IMR-90 (cell line): ENCODE results near the gene ELFN2. TPM values are rescaled to one million over a fixed set of nuclear protein-coding genes. Genes with fewer than 3 reads are reported as not detected.

Source experiments
- ATAC-seq: fragments of 200-7000 bp; cut with Tn5 transposase; 2 replicates; pipeline ENCODE4 v1.9.1; 2020; ENCODE audit warnings: low read depth, mild to moderate bottlenecking, moderate library complexity
- BruUV-seq: library from RNA; stranded (reverse); fragments of 400-500 nt; replicated peaks from 2 replicates; lab custom pipeline; 2021; lab: Mats Ljungman, UMichigan
- CTCF ChIA-PET: fragments of 300-600 bp; formaldehyde crosslinking; extraction: SDS; loops from one replicate; lab custom pipeline; 2021; ENCODE audit warnings: antibody characterized with exemption; lab: Yijun Ruan, JAX
- POLR2A ChIA-PET: fragments of 300-600 bp; sonication (Branson Sonifier 250); formaldehyde crosslinking; loops from one replicate; lab custom pipeline; 2022; ENCODE audit warnings: antibody characterized with exemption; ENCODE audit not compliant: unreplicated experiment; lab: Charles Lee
- DNase-seq: peaks from one replicate; pipeline ENCODE4 v3.0.0; 2013
- H2AFZ ChIP-seq: replicated peaks from 2 replicates; pipeline ENCODE3; 2013; ENCODE audit warnings: low read length, mild to moderate bottlenecking; ENCODE audit not compliant: poor library complexity
- H2AK5ac ChIP-seq: 2 replicates; pipeline ENCODE4 v1.6.1; 2013; ENCODE audit warnings: low read depth, low read length, inconsistent platforms
- H2AK9ac ChIP-seq: replicated peaks from 2 replicates; pipeline ENCODE3; 2013; ENCODE audit warnings: mild to moderate bottlenecking, low read depth, low read length, moderate library complexity; ENCODE audit not compliant: poor library complexity
- H2BK120ac ChIP-seq: 2 replicates; pipeline ENCODE4 v1.6.1; 2013; ENCODE audit warnings: low read depth, low read length, inconsistent platforms
- H2BK15ac ChIP-seq: 3 replicates; pipeline ENCODE4 v1.6.1; 2013; ENCODE audit warnings: low read depth, low read length, inconsistent platforms
- H2BK20ac ChIP-seq: 2 replicates; pipeline ENCODE4 v1.6.1; 2013; ENCODE audit warnings: low read depth, mild to moderate bottlenecking, inconsistent platforms, low read length, moderate library complexity
- H2BK5ac ChIP-seq: 2 replicates; pipeline ENCODE4 v1.6.1; 2013; ENCODE audit warnings: mild to moderate bottlenecking, low read depth, low read length, inconsistent platforms; ENCODE audit not compliant: poor library complexity, severe bottlenecking
- H3K14ac ChIP-seq: replicated peaks from 2 replicates; pipeline ENCODE4 v1.6.1; 2013; ENCODE audit warnings: low read depth, low read length, inconsistent platforms
- H3K18ac ChIP-seq: 2 replicates; pipeline ENCODE4 v1.6.1; 2013; ENCODE audit warnings: low read depth, low read length, control low read depth
- H3K23ac ChIP-seq: 2 replicates; pipeline ENCODE4 v1.6.1; 2013; ENCODE audit warnings: low read depth, low read length, inconsistent platforms
- H3K27ac ChIP-seq: 2 replicates; pipeline ENCODE4 v1.5.1; 2013; ENCODE audit warnings: mild to moderate bottlenecking, control low read depth, low read length; ENCODE audit not compliant: insufficient read depth
- H3K27me3 ChIP-seq: 2 replicates; pipeline ENCODE4 v1.6.1; 2013; ENCODE audit warnings: low read length; ENCODE audit not compliant: control insufficient read depth, insufficient read depth
- H3K36me3 ChIP-seq: 2 replicates; pipeline ENCODE4 v1.6.1; 2013; ENCODE audit warnings: low read length, mixed read lengths; ENCODE audit not compliant: control insufficient read depth, insufficient read depth
- H3K4ac ChIP-seq: 2 replicates; pipeline ENCODE4 v1.6.1; 2013; ENCODE audit warnings: low read depth, low read length, inconsistent platforms
- H3K4me1 ChIP-seq: 2 replicates; pipeline ENCODE4 v1.6.1; 2013; ENCODE audit warnings: low read length, mixed read lengths; ENCODE audit not compliant: control insufficient read depth, insufficient read depth
- H3K4me2 ChIP-seq: 2 replicates; pipeline ENCODE4 v1.6.1; 2013; ENCODE audit warnings: low read depth, mild to moderate bottlenecking, control low read depth, low read length, moderate library complexity
- H3K4me3 ChIP-seq: 2 replicates; pipeline ENCODE4 v1.5.1; 2013; ENCODE audit warnings: low read depth, mild to moderate bottlenecking, control low read depth, low read length, moderate library complexity; ENCODE audit not compliant: insufficient read depth
- H3K56ac ChIP-seq: 2 replicates; pipeline ENCODE4 v1.6.1; 2013; ENCODE audit warnings: low read length, inconsistent platforms; ENCODE audit not compliant: insufficient read depth; ENCODE audit errors: extremely low read depth
- H3K79me1 ChIP-seq, 2 experiments: 2 replicates each; pipeline ENCODE4 v1.6.1; 2013; ENCODE audit warnings: low read length in 2 of 2, inconsistent platforms in 1 of 2, low read depth in 1 of 2
- H3K9ac ChIP-seq: 2 replicates; pipeline ENCODE4 v1.6.1; 2013; ENCODE audit warnings: low read depth, low read length, control low read depth
- H3K9me1 ChIP-seq: 2 replicates; pipeline ENCODE4 v1.6.1; 2013; ENCODE audit warnings: low read length, inconsistent platforms; ENCODE audit not compliant: insufficient read depth
- H3K9me3 ChIP-seq: 2 replicates; pipeline ENCODE4 v1.6.1; 2013; ENCODE audit warnings: low read length; ENCODE audit not compliant: control insufficient read depth, insufficient read depth
- H4K20me1 ChIP-seq: 2 replicates; pipeline ENCODE4 v1.6.1; 2013; ENCODE audit warnings: low read length, inconsistent platforms; ENCODE audit not compliant: insufficient read depth
- H4K5ac ChIP-seq: 2 replicates; pipeline ENCODE4 v1.6.1; 2013; ENCODE audit warnings: mild to moderate bottlenecking, low read depth, low read length, control low read depth
- H4K8ac ChIP-seq, 2 experiments: 2 replicates each; pipeline ENCODE4 v1.6.1; 2013; ENCODE audit warnings: low read depth in 2 of 2, low read length in 2 of 2, control low read depth in 1 of 2, inconsistent platforms in 1 of 2
- H4K91ac ChIP-seq: 2 replicates; pipeline ENCODE4 v1.6.1; 2013; ENCODE audit warnings: low read depth, low read length, inconsistent platforms; ENCODE audit not compliant: insufficient read depth
- BHLHE40 ChIP-seq: fragments of 150-350 bp; IDR thresholded peaks from 2 replicates; pipeline ENCODE4 v1.6.1; 2016; ENCODE audit warnings: mild to moderate bottlenecking, low read depth, low read length
- CEBPB ChIP-seq: IDR thresholded peaks from 2 replicates; pipeline ENCODE4 v1.6.1; 2012; ENCODE audit warnings: low read depth, low read length, improper control_type of control experiment
- CHD1 ChIP-seq: IDR thresholded peaks from 2 replicates; pipeline ENCODE4 v1.6.1; 2012; ENCODE audit warnings: low read depth, low read length, improper control_type of control experiment
- FOS ChIP-seq: fragments of 150-350 bp; IDR thresholded peaks from 2 replicates; pipeline ENCODE4 v1.6.1; 2016; ENCODE audit warnings: low read depth, low read length
- MAFK ChIP-seq: IDR thresholded peaks from 2 replicates; pipeline ENCODE4 v1.6.1; 2012; ENCODE audit warnings: low read depth, low read length, improper control_type of control experiment
- MAZ ChIP-seq: IDR thresholded peaks from 2 replicates; pipeline ENCODE4 v1.6.1; 2012; ENCODE audit warnings: low read depth, mild to moderate bottlenecking, low read length, improper control_type of control experiment, moderate library complexity, borderline replicate concordance
- MXI1 ChIP-seq: IDR thresholded peaks from 2 replicates; pipeline ENCODE4 v1.6.1; 2012; ENCODE audit warnings: low read depth, mild to moderate bottlenecking, low read length, moderate library complexity, borderline replicate concordance
- NFE2L2 ChIP-seq: fragments of 150-350 bp; IDR thresholded peaks from 2 replicates; pipeline ENCODE4 v1.6.1; 2016; ENCODE audit warnings: low read depth, mild to moderate bottlenecking, low read length
- POLR2A ChIP-seq: IDR thresholded peaks from 2 replicates; pipeline ENCODE4 v1.6.1; 2012; ENCODE audit warnings: mild to moderate bottlenecking, low read depth, low read length
- RAD21 ChIP-seq: IDR thresholded peaks from 2 replicates; pipeline ENCODE4 v1.6.1; 2012; ENCODE audit warnings: low read length, improper control_type of control experiment
- RCOR1 ChIP-seq: IDR thresholded peaks from 2 replicates; pipeline ENCODE4 v1.6.1; 2012; ENCODE audit warnings: mild to moderate bottlenecking, low read length, improper control_type of control experiment; ENCODE audit not compliant: insufficient replicate concordance
- RFX5 ChIP-seq: IDR thresholded peaks from 2 replicates; pipeline ENCODE4 v1.8.0; 2012; ENCODE audit warnings: low read depth, mild to moderate bottlenecking, low read length, moderate library complexity
- SMC3 ChIP-seq: fragments of 150-350 bp; IDR thresholded peaks from 2 replicates; pipeline ENCODE4 v1.6.1; 2016; ENCODE audit warnings: low read depth, mild to moderate bottlenecking, antibody characterized with exemption, low read length, moderate library complexity
- WGBS, 2 experiments: methylation state at CpG; one replicate each; pipeline versions ENCODE4 v1.1.5 to v1.1.7; 2013; ENCODE audit warnings: missing lambda C conversion rate in 2 of 2; ENCODE audit not compliant: insufficient read length in 1 of 2; ENCODE audit errors: extremely low coverage in 2 of 2; 5-methylcytosine and 5-hydroxymethylcytosine counted together
- dilution Hi-C: fragments of 300-500 bp; cut with HindIII; formaldehyde crosslinking; loops from one replicate; pipeline ENCODE4 v1.14.3; 2018; ENCODE audit warnings: low sequenced_read_pairs; ENCODE audit not compliant: unreplicated experiment
- in situ Hi-C: fragments of 300-500 bp; cut with MboI; formaldehyde crosslinking; loops from 3 replicates; pipeline ENCODE4 v1.14.3; 2019; ENCODE audit warnings: low sequenced_read_pairs, inconsistent platforms, mixed read lengths
- intact Hi-C: fragments of 100-400 bp; cut with micrococcal nuclease; formaldehyde crosslinking; loops from 2 replicates; pipeline ENCODE4 v1.10.0; 2022
- polyA plus RNA-seq, 3 experiments: library from polyadenylated mRNA; depleted of rRNA; stranded (reverse); fragments of >200 nt; gene quantifications; 2 replicates each; pipeline ENCODE4 v1.2.3, GENCODE V29; 2012; ENCODE audit warnings: low replicate concordance in 1 of 3
- total RNA-seq: library from RNA; depleted of rRNA; stranded (reverse); fragments of >200 nt; gene quantifications from 2 replicates; pipeline ENCODE4 v1.2.3, GENCODE V29; 2012
- TF ChIP-seq, protein P1 (sequence below): fragments of 150-350 bp; IDR thresholded peaks from 2 replicates; pipeline ENCODE4 v1.6.1; 2016; ENCODE audit warnings: low read depth, mild to moderate bottlenecking, low read length, moderate library complexity, borderline replicate concordance
- TF ChIP-seq, protein P2 (sequence below): fragments of 150-350 bp; IDR thresholded peaks from 2 replicates; pipeline ENCODE4 v1.6.1; 2017; ENCODE audit warnings: mild to moderate bottlenecking, antibody characterized with exemption, low read length, low read depth
- TF ChIP-seq, protein P3 (sequence below): conservative IDR thresholded peaks from 2 replicates; pipeline ENCODE4 v1.5.1; 2012; ENCODE audit warnings: mild to moderate bottlenecking, low read depth, low read length, improper control_type of control experiment

Gene ELFN2
- total and polyA plus RNA-seq, 2 of the 4 experiments (the other 2 are of a cell fraction), result 0.72 to 5.0 TPM

DNA sequence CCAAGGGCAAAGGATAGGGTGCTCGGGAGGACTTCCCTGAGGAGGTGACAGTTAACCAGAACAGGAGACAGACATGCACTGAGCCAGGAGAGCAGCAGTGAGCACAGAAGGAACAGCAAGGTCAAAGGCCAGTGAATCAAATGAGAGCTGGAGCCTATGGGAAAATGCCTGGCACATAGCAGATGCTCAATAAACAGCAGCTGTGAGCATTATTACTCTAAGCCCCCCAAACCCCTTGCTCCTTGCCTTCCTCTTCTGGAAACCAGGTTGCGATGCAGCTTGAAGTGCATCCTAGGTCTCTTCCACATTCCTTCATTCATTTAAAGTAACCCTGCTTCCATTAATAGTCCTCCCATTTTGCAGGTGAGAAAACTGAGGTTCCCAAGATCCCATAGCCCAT is 13.0 kb downstream of the ELFN2 start:
- H2BK120ac ChIP-seq, result no peak overlapping the region
- H4K8ac ChIP-seq, result no peak overlapping the region
- no peak overlapping the region for H3K23ac ChIP-seq
- no peak overlapping the region for H3K9ac ChIP-seq
- no peak overlapping the region for H2AK5ac ChIP-seq
- ATAC-seq (no peak), DNase-seq (no peak)
- in situ Hi-C loops, result no loop called here
- H3K27me3 ChIP-seq, result peaks cover 2% of the 10 kb centered on the region; the same call in 1 of the 2 replicates
- dilution Hi-C loops, result no loop called here
- TF ChIP-seq BHLHE40, result no peak
- TF ChIP-seq, protein P1, sequence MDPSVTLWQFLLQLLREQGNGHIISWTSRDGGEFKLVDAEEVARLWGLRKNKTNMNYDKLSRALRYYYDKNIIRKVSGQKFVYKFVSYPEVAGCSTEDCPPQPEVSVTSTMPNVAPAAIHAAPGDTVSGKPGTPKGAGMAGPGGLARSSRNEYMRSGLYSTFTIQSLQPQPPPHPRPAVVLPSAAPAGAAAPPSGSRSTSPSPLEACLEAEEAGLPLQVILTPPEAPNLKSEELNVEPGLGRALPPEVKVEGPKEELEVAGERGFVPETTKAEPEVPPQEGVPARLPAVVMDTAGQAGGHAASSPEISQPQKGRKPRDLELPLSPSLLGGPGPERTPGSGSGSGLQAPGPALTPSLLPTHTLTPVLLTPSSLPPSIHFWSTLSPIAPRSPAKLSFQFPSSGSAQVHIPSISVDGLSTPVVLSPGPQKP, result no peak
- TF ChIP-seq, protein P2, sequence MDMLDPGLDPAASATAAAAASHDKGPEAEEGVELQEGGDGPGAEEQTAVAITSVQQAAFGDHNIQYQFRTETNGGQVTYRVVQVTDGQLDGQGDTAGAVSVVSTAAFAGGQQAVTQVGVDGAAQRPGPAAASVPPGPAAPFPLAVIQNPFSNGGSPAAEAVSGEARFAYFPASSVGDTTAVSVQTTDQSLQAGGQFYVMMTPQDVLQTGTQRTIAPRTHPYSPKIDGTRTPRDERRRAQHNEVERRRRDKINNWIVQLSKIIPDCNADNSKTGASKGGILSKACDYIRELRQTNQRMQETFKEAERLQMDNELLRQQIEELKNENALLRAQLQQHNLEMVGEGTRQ, result no peak
- no peak for TF ChIP-seq SMC3
- TF ChIP-seq MAZ, result no peak
- TF ChIP-seq MXI1, result no peak
- TF ChIP-seq RFX5, result no peak
- no peak for TF ChIP-seq FOS
- no peak for TF ChIP-seq POLR2A
- no peak for TF ChIP-seq RAD21
- TF ChIP-seq, protein P3, sequence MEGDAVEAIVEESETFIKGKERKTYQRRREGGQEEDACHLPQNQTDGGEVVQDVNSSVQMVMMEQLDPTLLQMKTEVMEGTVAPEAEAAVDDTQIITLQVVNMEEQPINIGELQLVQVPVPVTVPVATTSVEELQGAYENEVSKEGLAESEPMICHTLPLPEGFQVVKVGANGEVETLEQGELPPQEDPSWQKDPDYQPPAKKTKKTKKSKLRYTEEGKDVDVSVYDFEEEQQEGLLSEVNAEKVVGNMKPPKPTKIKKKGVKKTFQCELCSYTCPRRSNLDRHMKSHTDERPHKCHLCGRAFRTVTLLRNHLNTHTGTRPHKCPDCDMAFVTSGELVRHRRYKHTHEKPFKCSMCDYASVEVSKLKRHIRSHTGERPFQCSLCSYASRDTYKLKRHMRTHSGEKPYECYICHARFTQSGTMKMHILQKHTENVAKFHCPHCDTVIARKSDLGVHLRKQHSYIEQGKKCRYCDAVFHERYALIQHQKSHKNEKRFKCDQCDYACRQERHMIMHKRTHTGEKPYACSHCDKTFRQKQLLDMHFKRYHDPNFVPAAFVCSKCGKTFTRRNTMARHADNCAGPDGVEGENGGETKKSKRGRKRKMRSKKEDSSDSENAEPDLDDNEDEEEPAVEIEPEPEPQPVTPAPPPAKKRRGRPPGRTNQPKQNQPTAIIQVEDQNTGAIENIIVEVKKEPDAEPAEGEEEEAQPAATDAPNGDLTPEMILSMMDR, result no peak
- TF ChIP-seq CEBPB, result no peak
- no peak for TF ChIP-seq NFE2L2
- TF ChIP-seq RCOR1, result no peak
- no peak for TF ChIP-seq MAFK
- no peak for TF ChIP-seq CHD1
- no peaks in the 10 kb centered on the region for H3K36me3 ChIP-seq
- H3K14ac ChIP-seq, result no peak overlapping the region
- no peak overlapping the region for H2BK20ac ChIP-seq
- H4K20me1 ChIP-seq, result peaks cover 37% of the 10 kb centered on the region
- no peak overlapping the region for H3K4me3 ChIP-seq
- peaks cover under 1% of the 10 kb centered on the region; the same call in 1 of the 2 replicates for H3K4me1 ChIP-seq
- no peak overlapping the region for H2BK15ac ChIP-seq
- 100% methylated on average over 2 of the region's 2 CpGs; no CpG with 5 or more reads in 1 of the 2 experiments for WGBS, 2 experiments
- H2BK5ac ChIP-seq, result no peak overlapping the region
- no TSS peak for BruUV-seq
- H3K4ac ChIP-seq, result no peak overlapping the region
- H3K18ac ChIP-seq, result no peak overlapping the region
- H3K9me1 ChIP-seq, result no peaks in the 10 kb centered on the region
- no peak overlapping the region for H2AFZ ChIP-seq
- no peak overlapping the region for H3K56ac ChIP-seq
- H3K4me2 ChIP-seq, result no peak overlapping the region
- intact Hi-C loops, result no loop called here
- H3K27ac ChIP-seq, result no peak overlapping the region
- H2AK9ac ChIP-seq, result no peak overlapping the region
- H4K91ac ChIP-seq, result no peak overlapping the region
- ChIA-PET POLR2A (no interaction called here), CTCF (no interaction called here)
- peaks cover 0 to 12% of the 10 kb centered on the region in 2 experiments; a peak in 2 of 4 replicates for H3K79me1 ChIP-seq
- H4K5ac ChIP-seq, result no peak overlapping the region
- H3K9me3 ChIP-seq, result no peaks in the 10 kb centered on the region
